ENCODE results near the gene PITHD1.

Gene PITHD1

GRCh38 chr1:23743287-23744152 is 34.7 kb upstream of the PITHD1 start, which contains the start of gene ELOA:
Gene ELOA, plus strand, starts transcription at chr1:23743471. Its CDS starts 33 bp downstream, at chr1:23743504.
- H2AFZ ChIP-seq (ENCODE audit: low read length): peak within 1 kb of the TSS; percentile 71
- TF ChIP-seq EZH2 (optimal IDR thresholded peaks at IDR 0.05; ENCODE audit: low read depth, low read length) (no peak), CTCF (IDR thresholded peaks at IDR 0.05; ENCODE audit: low read length) (no peak), EZH2phosphoT487 (IDR thresholded peaks at IDR 0.05; ENCODE audit: low read length) (no peak)
- H3K79me2 ChIP-seq (ENCODE audit: low read length): peaks cover 52% of the 10 kb centered on the region

GRCh38 chr1:23745515-23745914 is 32.7 kb upstream of the PITHD1 start:
- H2AFZ ChIP-seq (ENCODE audit: low read length): no peak overlapping the region
- TF ChIP-seq CTCF (IDR thresholded peaks at IDR 0.05; ENCODE audit: low read length) (peak; percentile 45), EZH2 (optimal IDR thresholded peaks at IDR 0.05; ENCODE audit: low read depth, low read length) (no peak)
- no peaks in the 10 kb centered on the region for H3K9me2 ChIP-seq (replicated peaks; ENCODE audit: insufficient read depth, low read length)
- H3K4me1 ChIP-seq (ENCODE audit: low read length): no peaks in the 10 kb centered on the region
- no peak overlapping the region for H3K27ac ChIP-seq (ENCODE audit: low read length)
- no peaks in the 10 kb centered on the region for H3K9me3 ChIP-seq (replicated peaks; ENCODE audit: insufficient read depth, low read length)
- peak overlapping the region; percentile 75; the same call in 1 of the 2 replicates for H3K4me3 ChIP-seq (ENCODE audit: low read length)
- H3F3A ChIP-seq (ENCODE audit: insufficient read depth, low read length): peaks cover 17% of the 10 kb centered on the region
- H3K4me2 ChIP-seq (ENCODE audit: low read depth, low read length): peak overlapping the region; percentile 75
- DNase-seq: peak; percentile 71
- H3K27me3 ChIP-seq (replicated peaks; ENCODE audit: insufficient read depth, low read length): no peaks in the 10 kb centered on the region
- H4K20me1 ChIP-seq (ENCODE audit: insufficient read depth, low read length): peaks cover 21% of the 10 kb centered on the region
- peaks cover 67% of the 10 kb centered on the region for H3K79me2 ChIP-seq (ENCODE audit: low read length)
- no peak overlapping the region for H3K9ac ChIP-seq (ENCODE audit: low read length)
- no peaks in the 10 kb centered on the region for H3K36me3 ChIP-seq (replicated peaks; ENCODE audit: insufficient read depth, low read length)

More at GRCh38 chr1:23743287-23744152, 34.7 kb upstream of the PITHD1 start, which contains the start of gene ELOA:
- Histone ChIP-seq H3K27me3 (replicated peaks; ENCODE audit: insufficient read depth, low read length) (no peaks in the 10 kb centered on the region), H3K36me3 (replicated peaks; ENCODE audit: insufficient read depth, low read length) (no peaks in the 10 kb centered on the region), H3K4me2 (ENCODE audit: low read depth, low read length) (peak within 1 kb of the TSS; percentile 88), H3K9me2 (replicated peaks; ENCODE audit: insufficient read depth, low read length) (no peaks in the 10 kb centered on the region), H3K4me3 (ENCODE audit: low read length) (peak within 1 kb of the TSS; percentile 75), H3K9ac (ENCODE audit: low read length) (peak within 1 kb of the TSS; percentile 79), H3K4me1 (ENCODE audit: low read length) (no peaks in the 10 kb centered on the region), H3K27ac (ENCODE audit: low read length) (peak within 1 kb of the TSS; percentile 44; the same call in 1 of the 2 replicates), H3K9me3 (replicated peaks; ENCODE audit: insufficient read depth, low read length) (no peaks in the 10 kb centered on the region), H4K20me1 (ENCODE audit: insufficient read depth, low read length) (peaks cover 21% of the 10 kb centered on the region), H3F3A (ENCODE audit: insufficient read depth, low read length) (peaks cover 15% of the 10 kb centered on the region)
- peak; percentile 81 for DNase-seq

- Histone ChIP-seq H4K20me1 (ENCODE audit: insufficient read depth, low read length) (peaks cover 21% of the 10 kb centered on the region), H3K36me3 (replicated peaks; ENCODE audit: insufficient read depth, low read length) (peaks cover 1% of the 10 kb centered on the region; the same call in 1 of the 2 replicates), H3K27ac (ENCODE audit: low read length) (no peak overlapping the region), H3K4me2 (ENCODE audit: low read depth, low read length) (no peak overlapping the region), H3K9me3 (replicated peaks; ENCODE audit: insufficient read depth, low read length) (no peaks in the 10 kb centered on the region), H3K4me1 (ENCODE audit: low read length) (no peaks in the 10 kb centered on the region), H3K4me3 (ENCODE audit: low read length) (no peak overlapping the region), H3K9me2 (replicated peaks; ENCODE audit: insufficient read depth, low read length) (no peaks in the 10 kb centered on the region), H3K79me2 (ENCODE audit: low read length) (peaks cover 83% of the 10 kb centered on the region), H3K9ac (ENCODE audit: low read length) (no peak overlapping the region), H3F3A (ENCODE audit: insufficient read depth, low read length) (peaks cover 19% of the 10 kb centered on the region), H3K27me3 (replicated peaks; ENCODE audit: insufficient read depth, low read length) (no peaks in the 10 kb centered on the region), H2AFZ (ENCODE audit: low read length) (no peak overlapping the region)
- TF ChIP-seq CTCF (IDR thresholded peaks at IDR 0.05; ENCODE audit: low read length) (no peak), EZH2phosphoT487 (IDR thresholded peaks at IDR 0.05; ENCODE audit: low read length) (no peak), EZH2 (optimal IDR thresholded peaks at IDR 0.05; ENCODE audit: low read depth, low read length) (no peak)
- DNase-seq: no peak
Measured at GRCh38 chr1:23748016-23748415, 30.2 kb upstream of the PITHD1 start.
